ENCODE results near the gene PALM3. TPM values are rescaled to one million over a fixed set of nuclear protein-coding genes. Genes with fewer than 3 reads are reported as not detected.

Gene PALM3
- total RNA-seq, 4 donors from 2014 or later, result 0.55 to 4.3 TPM; not detected in 2

GRCh38 chr19:14089662-14090508 is 28.0 kb upstream of the PALM3 start:
- Histone ChIP-seq H3K4me3 (peak overlapping the region; percentile 50 to 81), H3K27me3 (no peaks in the 10 kb centered on the region), H3K4me1 (no peaks in the 10 kb centered on the region), H3K9me3 (peaks cover 0 to 3% of the 10 kb centered on the region in 2 donors), H3K36me3 (no peaks in the 10 kb centered on the region), H3K27ac (peak overlapping the region; percentile 90 to 91)
- intact Hi-C loops (cut with DNase I; ENCODE audit: low total_unique reads), result no loop called here
- peak in 1 of 2 donors; percentile 53 for DNase-seq
- TF ChIP-seq, protein P1, sequence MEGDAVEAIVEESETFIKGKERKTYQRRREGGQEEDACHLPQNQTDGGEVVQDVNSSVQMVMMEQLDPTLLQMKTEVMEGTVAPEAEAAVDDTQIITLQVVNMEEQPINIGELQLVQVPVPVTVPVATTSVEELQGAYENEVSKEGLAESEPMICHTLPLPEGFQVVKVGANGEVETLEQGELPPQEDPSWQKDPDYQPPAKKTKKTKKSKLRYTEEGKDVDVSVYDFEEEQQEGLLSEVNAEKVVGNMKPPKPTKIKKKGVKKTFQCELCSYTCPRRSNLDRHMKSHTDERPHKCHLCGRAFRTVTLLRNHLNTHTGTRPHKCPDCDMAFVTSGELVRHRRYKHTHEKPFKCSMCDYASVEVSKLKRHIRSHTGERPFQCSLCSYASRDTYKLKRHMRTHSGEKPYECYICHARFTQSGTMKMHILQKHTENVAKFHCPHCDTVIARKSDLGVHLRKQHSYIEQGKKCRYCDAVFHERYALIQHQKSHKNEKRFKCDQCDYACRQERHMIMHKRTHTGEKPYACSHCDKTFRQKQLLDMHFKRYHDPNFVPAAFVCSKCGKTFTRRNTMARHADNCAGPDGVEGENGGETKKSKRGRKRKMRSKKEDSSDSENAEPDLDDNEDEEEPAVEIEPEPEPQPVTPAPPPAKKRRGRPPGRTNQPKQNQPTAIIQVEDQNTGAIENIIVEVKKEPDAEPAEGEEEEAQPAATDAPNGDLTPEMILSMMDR (IDR thresholded peaks at IDR 0.05), result peak in 2 of 4 experiments; percentile 36 to 38
- no peak for TF ChIP-seq POLR2A (IDR thresholded peaks at IDR 0.05)

DNA sequence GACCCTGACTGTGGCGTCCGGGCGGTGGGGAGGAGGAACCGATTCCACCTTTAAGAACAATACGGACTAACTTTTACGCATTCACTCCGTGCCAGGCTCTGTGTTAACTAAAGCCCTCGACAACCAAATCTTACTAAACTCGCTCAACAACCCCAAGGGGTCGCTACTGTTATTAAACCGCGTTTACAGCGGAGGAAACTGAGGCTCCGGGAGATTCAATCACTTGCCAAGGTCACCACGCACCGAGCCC is 27.5 kb upstream of the PALM3 start:
- TF ChIP-seq, protein P1 (IDR thresholded peaks at IDR 0.05), result no peak
- no peak for TF ChIP-seq POLR2A (IDR thresholded peaks at IDR 0.05)
- Histone ChIP-seq H3K9me3 (peaks cover 0 to 3% of the 10 kb centered on the region in 2 donors), H3K27me3 (no peaks in the 10 kb centered on the region), H3K27ac (peak overlapping the region in 1 of 2 donors; percentile 91), H3K4me1 (no peaks in the 10 kb centered on the region), H3K36me3 (no peaks in the 10 kb centered on the region), H3K4me3 (peak overlapping the region; percentile 9 to 32)
- intact Hi-C loops (cut with DNase I; ENCODE audit: low total_unique reads), result no loop called here
- no peak for DNase-seq

GRCh38 chr19:14088634-14089411 is 26.9 kb upstream of the PALM3 start:
- Histone ChIP-seq H3K27me3 (no peaks in the 10 kb centered on the region), H3K36me3 (no peaks in the 10 kb centered on the region), H3K4me1 (no peaks in the 10 kb centered on the region), H3K4me3 (peak overlapping the region in 1 of 2 donors; percentile 32), H3K27ac (no peak overlapping the region), H3K9me3 (peaks cover 0 to 3% of the 10 kb centered on the region in 2 donors)
- intact Hi-C loops (cut with DNase I; ENCODE audit: low total_unique reads), result no loop called here
- DNase-seq, result no peak
- TF ChIP-seq, protein P1 (IDR thresholded peaks at IDR 0.05), result no peak
- TF ChIP-seq POLR2A (IDR thresholded peaks at IDR 0.05), result no peak

DNA sequence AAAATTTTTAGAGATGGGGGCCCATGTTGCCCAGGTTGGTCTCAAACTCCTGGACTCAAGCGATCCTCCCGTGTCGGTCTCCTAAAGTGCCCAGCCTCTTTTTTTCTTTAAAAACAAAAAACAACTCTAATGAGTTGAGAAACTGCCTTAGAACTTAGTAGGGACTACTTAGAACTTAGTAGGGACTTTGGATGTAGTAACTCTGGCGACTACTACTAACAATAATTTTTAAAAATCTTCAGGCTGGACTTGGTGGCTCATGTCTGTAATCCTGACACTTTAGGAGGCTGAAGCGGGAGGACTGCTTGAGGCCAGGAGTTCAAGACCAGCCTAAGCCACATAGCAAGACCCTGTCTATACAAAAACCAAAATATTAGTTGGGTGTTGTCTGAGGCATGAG is 24.2 kb upstream of the PALM3 start:
- H3K36me3 ChIP-seq, result no peaks in the 10 kb centered on the region
- H3K9me3 ChIP-seq, result no peaks in the 10 kb centered on the region
- no peak overlapping the region for H3K27ac ChIP-seq
- TF ChIP-seq POLR2A (IDR thresholded peaks at IDR 0.05), result no peak
- TF ChIP-seq, protein P1 (IDR thresholded peaks at IDR 0.05), result no peak
- intact Hi-C loops (cut with DNase I; ENCODE audit: low total_unique reads), result no loop called here
- H3K4me1 ChIP-seq, result no peaks in the 10 kb centered on the region
- no peaks in the 10 kb centered on the region for H3K27me3 ChIP-seq
- no peak overlapping the region for H3K4me3 ChIP-seq
- no peak for DNase-seq
